Measurements from ENCODE around the gene SLC44A2.
A peak's percentile ranks its signal among the peaks of the same experiment; 100 is the strongest.

SLC44A2 gene

DNA sequence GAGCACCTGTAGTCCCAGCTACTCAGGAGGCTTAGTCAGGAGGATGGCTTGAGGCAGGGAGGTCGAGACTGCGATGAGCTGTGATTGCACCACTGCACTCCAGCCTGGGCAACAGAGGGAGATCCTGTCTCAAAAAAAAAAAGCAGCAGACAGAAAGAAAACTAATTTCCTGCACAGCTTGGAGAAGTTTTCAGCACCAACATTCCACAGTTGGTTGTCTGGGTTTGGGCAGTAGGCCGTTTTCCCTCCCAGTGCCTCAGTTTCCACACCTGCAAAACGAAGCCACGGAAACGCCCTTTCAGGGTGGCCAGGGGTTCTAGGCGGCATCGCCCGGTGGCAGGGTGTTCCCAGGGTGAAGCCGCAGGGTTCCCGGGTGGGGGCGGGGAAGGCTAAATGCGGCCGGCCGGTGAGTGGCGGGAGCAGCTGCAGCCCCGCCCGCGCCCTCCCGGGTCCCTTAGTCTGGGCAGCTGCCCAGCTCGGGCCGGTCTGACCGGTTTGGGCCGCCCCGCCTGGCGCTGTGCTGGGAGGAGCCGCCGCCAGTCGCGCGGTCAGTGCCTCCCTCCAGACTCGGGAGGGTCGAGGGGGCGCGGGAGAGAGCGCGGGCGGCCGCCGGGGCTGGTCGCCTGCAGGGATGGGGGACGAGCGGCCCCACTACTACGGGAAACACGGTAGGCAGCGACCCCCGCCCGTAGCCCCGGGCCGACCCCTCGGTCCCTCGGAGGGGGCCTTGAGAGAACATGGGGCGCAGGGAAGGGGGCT, at the start of gene SLC44A2:
TSS of gene SLC44A2 (plus strand) at position 551 of the 759 bp plus-strand sequence. CDS start at position 632, 81 bp downstream.
- no peak for TF ChIP-seq ZFX (IDR thresholded peaks at IDR 0.05)
- TF ChIP-seq, protein P1, sequence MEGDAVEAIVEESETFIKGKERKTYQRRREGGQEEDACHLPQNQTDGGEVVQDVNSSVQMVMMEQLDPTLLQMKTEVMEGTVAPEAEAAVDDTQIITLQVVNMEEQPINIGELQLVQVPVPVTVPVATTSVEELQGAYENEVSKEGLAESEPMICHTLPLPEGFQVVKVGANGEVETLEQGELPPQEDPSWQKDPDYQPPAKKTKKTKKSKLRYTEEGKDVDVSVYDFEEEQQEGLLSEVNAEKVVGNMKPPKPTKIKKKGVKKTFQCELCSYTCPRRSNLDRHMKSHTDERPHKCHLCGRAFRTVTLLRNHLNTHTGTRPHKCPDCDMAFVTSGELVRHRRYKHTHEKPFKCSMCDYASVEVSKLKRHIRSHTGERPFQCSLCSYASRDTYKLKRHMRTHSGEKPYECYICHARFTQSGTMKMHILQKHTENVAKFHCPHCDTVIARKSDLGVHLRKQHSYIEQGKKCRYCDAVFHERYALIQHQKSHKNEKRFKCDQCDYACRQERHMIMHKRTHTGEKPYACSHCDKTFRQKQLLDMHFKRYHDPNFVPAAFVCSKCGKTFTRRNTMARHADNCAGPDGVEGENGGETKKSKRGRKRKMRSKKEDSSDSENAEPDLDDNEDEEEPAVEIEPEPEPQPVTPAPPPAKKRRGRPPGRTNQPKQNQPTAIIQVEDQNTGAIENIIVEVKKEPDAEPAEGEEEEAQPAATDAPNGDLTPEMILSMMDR (conservative IDR thresholded peaks at IDR 0.05) = no peak
- H3K27ac ChIP-seq = peak within 1 kb of the TSS; percentile 94

GRCh38 chr19:10577951-10578350, 47.4 kb upstream of the SLC44A2 start:
- no peak for TF ChIP-seq ZFX (IDR thresholded peaks at IDR 0.05)
- TF ChIP-seq, protein P1 (conservative IDR thresholded peaks at IDR 0.05) = no peak
- no peak overlapping the region for H3K27ac ChIP-seq

- no peak overlapping the region for H3K27ac ChIP-seq
- TF ChIP-seq, protein P1 (conservative IDR thresholded peaks at IDR 0.05) = peak; percentile 98
- no peak for TF ChIP-seq ZFX (IDR thresholded peaks at IDR 0.05)
Observed at GRCh38 chr19:10580979-10581631, 44.2 kb upstream of the SLC44A2 start.

- no peak overlapping the region for H3K27ac ChIP-seq
- TF ChIP-seq ZFX (IDR thresholded peaks at IDR 0.05) = no peak
- TF ChIP-seq, protein P1 (conservative IDR thresholded peaks at IDR 0.05) = no peak
Observed at GRCh38 chr19:10582091-10582490, 43.3 kb upstream of the SLC44A2 start.

- no peak overlapping the region for H3K27ac ChIP-seq
- TF ChIP-seq, protein P1 (conservative IDR thresholded peaks at IDR 0.05) = no peak
- TF ChIP-seq ZFX (IDR thresholded peaks at IDR 0.05) = no peak
Observed at GRCh38 chr19:10583036-10583776, 42.1 kb upstream of the SLC44A2 start.

- no peak for TF ChIP-seq ZFX (IDR thresholded peaks at IDR 0.05)
- TF ChIP-seq, protein P1 (conservative IDR thresholded peaks at IDR 0.05) = no peak
- H3K27ac ChIP-seq = peak overlapping the region; percentile 84
Observed at GRCh38 chr19:10586396-10586795, 39.0 kb upstream of the SLC44A2 start.

All from C4-2B (cell line).